Amniotic stem cell (primary cell): ENCODE measurements around the gene ARL15.
"Not testable (repeated sequence)": the region's sequence is repeated elsewhere in the genome, so short reads cannot be mapped to it uniquely, and the experiment has no call there.

Experiments used
- DNase-seq: peaks from one replicate; lab custom pipeline; 2025; lab: John Stamatoyannopoulos, UW

ARL15 gene

GRCh38 chr5:53983568-53984460 is 326.6 kb downstream of the ARL15 start:
- no peak for DNase-seq

- DNase-seq = not testable (repeated sequence)
These were observed 328.1 kb downstream of the ARL15 start for GRCh38 chr5:53982319-53982718.

- DNase-seq = no peak
These were observed 330.3 kb downstream of the ARL15 start for GRCh38 chr5:53980061-53980460.

GRCh38 chr5:53974021-53974420 is 336.4 kb downstream of the ARL15 start:
- no peak for DNase-seq

- DNase-seq = no peak
These were observed 338.1 kb downstream of the ARL15 start for GRCh38 chr5:53972314-53972713.

- DNase-seq = no peak
These were observed 338.8 kb downstream of the ARL15 start for GRCh38 chr5:53971551-53971950.

GRCh38 chr5:53971131-53971530 is 339.2 kb downstream of the ARL15 start:
- no peak for DNase-seq

GRCh38 chr5:53970475-53970874 is 339.9 kb downstream of the ARL15 start:
- DNase-seq = no peak

- DNase-seq = no peak
These were observed 341.1 kb downstream of the ARL15 start for GRCh38 chr5:53969176-53969730.

GRCh38 chr5:53965459-53965858 is 344.9 kb downstream of the ARL15 start:
- no peak for DNase-seq

GRCh38 chr5:53963958-53964357 is 346.4 kb downstream of the ARL15 start:
- DNase-seq = no peak

GRCh38 chr5:53962306-53962705 is 348.1 kb downstream of the ARL15 start:
- no peak for DNase-seq

GRCh38 chr5:53956632-53957031 is 353.7 kb downstream of the ARL15 start:
- DNase-seq = no peak

- no peak for DNase-seq
These were observed 354.2 kb downstream of the ARL15 start for GRCh38 chr5:53956196-53956595.

- DNase-seq = no peak
These were observed 359.8 kb downstream of the ARL15 start for GRCh38 chr5:53950621-53951020.

GRCh38 chr5:53948598-53948997 is 361.8 kb downstream of the ARL15 start:
- DNase-seq = no peak

- no peak for DNase-seq
These were observed 363.8 kb downstream of the ARL15 start for GRCh38 chr5:53946405-53947100.

GRCh38 chr5:53944981-53945380 is 365.4 kb downstream of the ARL15 start:
- DNase-seq = no peak

GRCh38 chr5:53943938-53944337 is 366.4 kb downstream of the ARL15 start:
- no peak for DNase-seq

- DNase-seq = no peak
These were observed 367.6 kb downstream of the ARL15 start for GRCh38 chr5:53942724-53943123.

GRCh38 chr5:53940921-53941320 is 369.5 kb downstream of the ARL15 start:
- DNase-seq = no peak

- no peak for DNase-seq
These were observed 372.9 kb downstream of the ARL15 start for GRCh38 chr5:53937467-53937866.
